ENCODE results near the gene SGPP2.

Gene SGPP2

GRCh38 chr2:222561817-222562645 lies 137.7 kb downstream of the SGPP2 start:
- 56 to 69% methylated on average over 4 to 6 of the region's 6 CpGs for WGBS, 2 experiments (ENCODE audit: insufficient coverage in 2 of 2)
- Histone ChIP-seq H3K27ac (ENCODE audit: low read depth, low read length, severe bottlenecking) (no peak overlapping the region), H3K4me3 (ENCODE audit: extremely low read depth, insufficient read depth, low read length, poor library complexity, severe bottlenecking) (no peak overlapping the region), H3K9me3 (ENCODE audit: control insufficient read depth, low read length) (no peaks in the 10 kb centered on the region), H3K36me3 (ENCODE audit: control insufficient read depth, insufficient read depth, low read length) (peaks cover under 1% of the 10 kb centered on the region), H3K4me1 (ENCODE audit: control insufficient read depth, insufficient read depth, low read length, poor library complexity, severe bottlenecking) (no peaks in the 10 kb centered on the region)

GRCh38 chr2:222563106-222563718 lies 138.9 kb downstream of the SGPP2 start:
- H3K36me3 ChIP-seq (ENCODE audit: control insufficient read depth, insufficient read depth, low read length) = peaks cover 4% of the 10 kb centered on the region
- H3K27ac ChIP-seq (ENCODE audit: low read depth, low read length, severe bottlenecking) = no peak overlapping the region
- WGBS, 2 experiments (ENCODE audit: insufficient coverage in 2 of 2) = 61 to 83% methylated on average over 3 to 6 of the region's 11 CpGs
- no peak overlapping the region for H3K4me3 ChIP-seq (ENCODE audit: extremely low read depth, insufficient read depth, low read length, poor library complexity, severe bottlenecking)
- H3K4me1 ChIP-seq (ENCODE audit: control insufficient read depth, insufficient read depth, low read length, poor library complexity, severe bottlenecking) = no peaks in the 10 kb centered on the region
- no peaks in the 10 kb centered on the region for H3K9me3 ChIP-seq (ENCODE audit: control insufficient read depth, low read length)

DNA sequence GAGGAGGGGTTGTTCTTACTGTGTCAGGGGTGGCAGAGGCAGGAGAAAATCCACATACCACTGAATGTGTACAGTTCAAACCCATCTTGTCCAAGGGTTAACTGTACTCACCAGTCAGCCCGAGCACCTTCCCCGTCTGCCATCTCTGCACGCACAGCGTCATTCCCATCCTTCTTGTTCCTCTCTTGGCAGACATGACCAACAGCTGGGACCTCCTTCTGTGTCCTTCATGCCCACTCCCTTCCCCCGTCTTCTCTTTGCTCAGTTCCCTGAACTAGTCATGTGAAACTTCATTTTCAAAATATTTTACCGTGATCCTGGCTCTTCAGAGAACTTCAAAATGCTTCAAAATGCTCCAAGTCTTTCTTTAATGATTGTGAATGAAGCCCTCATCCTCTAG lies 139.6 kb downstream of the SGPP2 start:
- H3K4me3 ChIP-seq (ENCODE audit: extremely low read depth, insufficient read depth, low read length, poor library complexity, severe bottlenecking) = no peak overlapping the region
- H3K9me3 ChIP-seq (ENCODE audit: control insufficient read depth, low read length) = no peaks in the 10 kb centered on the region
- 88 to 93% methylated on average over 6 of the region's 6 CpGs for WGBS, 2 experiments (ENCODE audit: insufficient coverage in 2 of 2)
- no peaks in the 10 kb centered on the region for H3K4me1 ChIP-seq (ENCODE audit: control insufficient read depth, insufficient read depth, low read length, poor library complexity, severe bottlenecking)
- no peak overlapping the region for H3K27ac ChIP-seq (ENCODE audit: low read depth, low read length, severe bottlenecking)
- peaks cover 11% of the 10 kb centered on the region for H3K36me3 ChIP-seq (ENCODE audit: control insufficient read depth, insufficient read depth, low read length)

GRCh38 chr2:222566229-222566628 lies 141.9 kb downstream of the SGPP2 start:
- peaks cover 13% of the 10 kb centered on the region for H3K36me3 ChIP-seq (ENCODE audit: control insufficient read depth, insufficient read depth, low read length)
- WGBS, 2 experiments (ENCODE audit: insufficient coverage in 2 of 2) = 92 to 94% methylated on average over 4 to 6 of the region's 6 CpGs
- H3K27ac ChIP-seq (ENCODE audit: low read depth, low read length, severe bottlenecking) = no peak overlapping the region
- H3K4me1 ChIP-seq (ENCODE audit: control insufficient read depth, insufficient read depth, low read length, poor library complexity, severe bottlenecking) = no peaks in the 10 kb centered on the region
- H3K4me3 ChIP-seq (ENCODE audit: extremely low read depth, insufficient read depth, low read length, poor library complexity, severe bottlenecking) = no peak overlapping the region
- H3K9me3 ChIP-seq (ENCODE audit: control insufficient read depth, low read length) = no peaks in the 10 kb centered on the region

- peaks cover 17% of the 10 kb centered on the region for H3K36me3 ChIP-seq (ENCODE audit: control insufficient read depth, insufficient read depth, low read length)
- no peak overlapping the region for H3K27ac ChIP-seq (ENCODE audit: low read depth, low read length, severe bottlenecking)
- 93 to 95% methylated on average over 2 to 3 of the region's 4 CpGs for WGBS, 2 experiments (ENCODE audit: insufficient coverage in 2 of 2)
- no peak overlapping the region for H3K4me3 ChIP-seq (ENCODE audit: extremely low read depth, insufficient read depth, low read length, poor library complexity, severe bottlenecking)
- no peaks in the 10 kb centered on the region for H3K9me3 ChIP-seq (ENCODE audit: control insufficient read depth, low read length)
- peaks cover 8% of the 10 kb centered on the region for H3K4me1 ChIP-seq (ENCODE audit: control insufficient read depth, insufficient read depth, low read length, poor library complexity, severe bottlenecking)
These were observed 144.5 kb downstream of the SGPP2 start for GRCh38 chr2:222568865-222569264.

GRCh38 chr2:222569826-222570225 lies 145.5 kb downstream of the SGPP2 start:
- peaks cover 8% of the 10 kb centered on the region for H3K4me1 ChIP-seq (ENCODE audit: control insufficient read depth, insufficient read depth, low read length, poor library complexity, severe bottlenecking)
- no peak overlapping the region for H3K27ac ChIP-seq (ENCODE audit: low read depth, low read length, severe bottlenecking)
- WGBS, 2 experiments (ENCODE audit: insufficient coverage in 2 of 2) = 100% methylated on average over 1 of the region's 1 CpG; no CpG with 5 or more reads in 1 of the 2 experiments
- H3K4me3 ChIP-seq (ENCODE audit: extremely low read depth, insufficient read depth, low read length, poor library complexity, severe bottlenecking) = no peak overlapping the region
- peaks cover 20% of the 10 kb centered on the region for H3K36me3 ChIP-seq (ENCODE audit: control insufficient read depth, insufficient read depth, low read length)
- no peaks in the 10 kb centered on the region for H3K9me3 ChIP-seq (ENCODE audit: control insufficient read depth, low read length)

DNA sequence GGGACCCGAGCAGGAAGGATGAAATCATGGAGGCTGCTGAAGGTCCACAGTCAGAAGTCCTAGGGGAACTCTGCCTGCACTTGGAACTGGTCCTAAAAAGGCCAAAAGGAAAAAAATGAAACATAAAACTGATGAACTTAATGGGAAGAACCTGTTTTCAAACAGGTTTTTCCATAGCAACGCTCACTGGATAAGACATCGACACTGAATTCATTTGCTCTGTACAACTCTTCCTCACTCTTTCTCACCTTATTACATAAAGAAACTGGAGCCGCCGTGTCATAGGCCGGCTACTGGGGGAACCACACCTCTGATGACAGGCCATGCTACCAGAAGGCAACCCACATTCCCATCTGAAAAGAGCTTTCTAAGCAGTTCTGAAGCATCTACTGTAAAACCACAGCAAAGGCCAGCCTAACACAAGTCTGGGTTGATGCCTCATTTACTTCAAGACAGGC lies 147.9 kb downstream of the SGPP2 start:
- Histone ChIP-seq H3K9me3 (ENCODE audit: control insufficient read depth, low read length) (no peaks in the 10 kb centered on the region), H3K36me3 (ENCODE audit: control insufficient read depth, insufficient read depth, low read length) (peaks cover 17% of the 10 kb centered on the region), H3K27ac (ENCODE audit: low read depth, low read length, severe bottlenecking) (peak overlapping the region; percentile 50), H3K4me1 (ENCODE audit: control insufficient read depth, insufficient read depth, low read length, poor library complexity, severe bottlenecking) (peaks cover 8% of the 10 kb centered on the region), H3K4me3 (ENCODE audit: extremely low read depth, insufficient read depth, low read length, poor library complexity, severe bottlenecking) (no peak overlapping the region)
- WGBS, 2 experiments (ENCODE audit: insufficient coverage in 2 of 2) = 98 to 100% methylated on average over 2 to 6 of the region's 6 CpGs

DNA sequence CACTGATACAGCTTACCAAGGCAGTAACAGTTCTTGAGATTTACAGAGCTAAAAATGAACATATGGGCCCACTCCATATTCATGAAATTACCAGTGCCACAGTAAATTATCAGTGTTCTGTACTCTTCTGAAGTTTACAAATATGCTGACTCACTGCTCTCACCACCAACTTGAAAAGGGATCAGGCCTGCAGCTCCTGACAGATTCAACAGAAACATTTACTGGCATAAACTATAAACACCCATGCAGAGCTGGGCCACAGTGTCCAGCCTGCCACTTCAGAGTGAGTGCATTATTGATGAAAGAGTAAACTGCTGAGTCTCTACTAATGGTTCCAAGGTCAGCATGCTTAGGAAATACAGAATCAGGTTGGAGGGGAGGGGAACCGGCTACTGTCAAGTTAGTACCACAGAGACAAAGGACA lies 148.4 kb downstream of the SGPP2 start:
- H3K9me3 ChIP-seq (ENCODE audit: control insufficient read depth, low read length) = no peaks in the 10 kb centered on the region
- no CpG with 5 or more reads among the region's 1 CpG for WGBS, 2 experiments (ENCODE audit: insufficient coverage in 2 of 2)
- H3K4me1 ChIP-seq (ENCODE audit: control insufficient read depth, insufficient read depth, low read length, poor library complexity, severe bottlenecking) = peaks cover 8% of the 10 kb centered on the region
- no peak overlapping the region for H3K4me3 ChIP-seq (ENCODE audit: extremely low read depth, insufficient read depth, low read length, poor library complexity, severe bottlenecking)
- peaks cover 17% of the 10 kb centered on the region for H3K36me3 ChIP-seq (ENCODE audit: control insufficient read depth, insufficient read depth, low read length)
- H3K27ac ChIP-seq (ENCODE audit: low read depth, low read length, severe bottlenecking) = peak overlapping the region; percentile 50

GRCh38 chr2:222575618-222576017 lies 151.3 kb downstream of the SGPP2 start:
- Histone ChIP-seq H3K27ac (ENCODE audit: low read depth, low read length, severe bottlenecking) (no peak overlapping the region), H3K4me1 (ENCODE audit: control insufficient read depth, insufficient read depth, low read length, poor library complexity, severe bottlenecking) (peaks cover 8% of the 10 kb centered on the region), H3K4me3 (ENCODE audit: extremely low read depth, insufficient read depth, low read length, poor library complexity, severe bottlenecking) (no peak overlapping the region), H3K9me3 (ENCODE audit: control insufficient read depth, low read length) (no peaks in the 10 kb centered on the region), H3K36me3 (ENCODE audit: control insufficient read depth, insufficient read depth, low read length) (peaks cover 11% of the 10 kb centered on the region)
- WGBS, 2 experiments (ENCODE audit: insufficient coverage in 2 of 2) = 50% methylated on average over 1 of the region's 2 CpGs; no CpG with 5 or more reads in 1 of the 2 experiments

- H3K4me3 ChIP-seq (ENCODE audit: extremely low read depth, insufficient read depth, low read length, poor library complexity, severe bottlenecking) = no peak overlapping the region
- H3K9me3 ChIP-seq (ENCODE audit: control insufficient read depth, low read length) = no peaks in the 10 kb centered on the region
- H3K27ac ChIP-seq (ENCODE audit: low read depth, low read length, severe bottlenecking) = no peak overlapping the region
- peaks cover 8% of the 10 kb centered on the region for H3K36me3 ChIP-seq (ENCODE audit: control insufficient read depth, insufficient read depth, low read length)
- H3K4me1 ChIP-seq (ENCODE audit: control insufficient read depth, insufficient read depth, low read length, poor library complexity, severe bottlenecking) = peaks cover 8% of the 10 kb centered on the region
- WGBS, 2 experiments (ENCODE audit: insufficient coverage in 2 of 2) = 100% methylated on average over 3 of the region's 7 CpGs; no CpG with 5 or more reads in 1 of the 2 experiments
These were observed 152.1 kb downstream of the SGPP2 start for GRCh38 chr2:222576171-222577081.
